Endothelial cell of umbilical vein (primary cell): Measurements from ENCODE around the gene XRN2. TPM values are rescaled to one million over a fixed set of nuclear protein-coding genes. Genes with fewer than 3 reads are reported as not detected.

Experiments
- BruUV-seq: library from RNA; stranded (reverse); fragments of 400-500 nt; replicated peaks from 2 replicates; lab custom pipeline; 2021; lab: Mats Ljungman, UMichigan
- CTCF ChIA-PET: fragments of 300-600, 350-600 bp; sonication (Branson Sonifier 250); formaldehyde crosslinking; loops from one replicate; lab custom pipeline; 2021; ENCODE audit warnings: antibody characterized with exemption, inconsistent platforms; lab: Charles Lee
- POLR2A ChIA-PET: fragments of 300-600, 350-600 bp; sonication (Branson Sonifier 250); formaldehyde crosslinking; loops from one replicate; lab custom pipeline; 2021; ENCODE audit warnings: antibody characterized with exemption, inconsistent platforms; lab: Charles Lee
- DNase-seq: peaks from one replicate; pipeline ENCODE4 v3.0.0-alpha.2; 2011; ENCODE audit warnings: low read depth, low spot score
- FAIRE-seq: peaks from 2 replicates; lab custom pipeline; 2011; peaks lifted over from hg19 to GRCh38; lab: Jason Lieb, UNC
- H2AFZ ChIP-seq: 2 replicates; pipeline ENCODE4 v1.6.0; 2012; ENCODE audit warnings: low read depth, low read length, control low read depth, inconsistent platforms
- H3K27ac ChIP-seq: 2 replicates; pipeline ENCODE4 v1.5.1; 2011; ENCODE audit warnings: low read depth, mild to moderate bottlenecking, control low read depth, low read length, moderate library complexity; ENCODE audit not compliant: insufficient read depth
- H3K27me3 ChIP-seq, 2 experiments: 2 replicates each; pipeline versions ENCODE4 v1.6.0 to v1.6.1; 2011; ENCODE audit warnings: low read length in 2 of 2, mixed read lengths in 1 of 2; ENCODE audit not compliant: control insufficient read depth in 2 of 2, insufficient read depth in 2 of 2
- H3K36me3 ChIP-seq, 2 experiments: 2 replicates in 1 of 2; 3 replicates in 1 of 2; pipeline ENCODE4 v1.5.1; 2011; ENCODE audit warnings: low read length in 2 of 2, mild to moderate bottlenecking in 1 of 2, moderate library complexity in 1 of 2; ENCODE audit not compliant: control insufficient read depth in 2 of 2, insufficient read depth in 2 of 2; ENCODE audit errors: extremely low read depth in 1 of 2
- H3K4me1 ChIP-seq: 3 replicates; pipeline ENCODE4 v1.5.1; 2011; ENCODE audit warnings: mild to moderate bottlenecking, low read length; ENCODE audit not compliant: control insufficient read depth, insufficient read depth; ENCODE audit errors: extremely low read depth
- H3K4me2 ChIP-seq: 2 replicates; pipeline ENCODE4 v1.6.1; 2011; ENCODE audit warnings: low read length, control low read depth, mixed read lengths; ENCODE audit not compliant: insufficient read depth
- H3K4me3 ChIP-seq, 3 experiments: fragments of 200-600 bp in 1 of 3; sonication (generic), shearing (Covaris generic) in 1 of 3; replicated peaks in 1 of 3; 2 replicates each; pipeline ENCODE4 v1.5.1; 2011 to 2016; ENCODE audit warnings: control low read depth in 3 of 3, low read length in 3 of 3, mild to moderate bottlenecking in 2 of 3, inconsistent platforms in 1 of 3, low read depth in 1 of 3, moderate library complexity in 1 of 3; ENCODE audit not compliant: insufficient read depth in 1 of 3
- H3K79me2 ChIP-seq: 2 replicates; pipeline ENCODE4 v1.6.0; 2012; ENCODE audit warnings: low read length, inconsistent platforms; ENCODE audit not compliant: control insufficient read depth, insufficient read depth
- H3K9ac ChIP-seq: replicated peaks from 2 replicates; pipeline ENCODE3; 2011; ENCODE audit warnings: low read length, control low read depth; ENCODE audit not compliant: insufficient read depth; ENCODE audit errors: extremely low read depth
- H3K9me1 ChIP-seq: replicated peaks from 3 replicates; pipeline ENCODE4 v1.6.0; 2011; ENCODE audit warnings: mild to moderate bottlenecking, low read length; ENCODE audit not compliant: control insufficient read depth, insufficient read depth; ENCODE audit errors: extremely low read depth
- H3K9me3 ChIP-seq: replicated peaks from 2 replicates; pipeline ENCODE4 v1.5.1; 2012; ENCODE audit warnings: low read length, inconsistent platforms; ENCODE audit not compliant: control insufficient read depth, insufficient read depth
- H4K20me1 ChIP-seq: replicated peaks from 2 replicates; pipeline ENCODE3; 2011; ENCODE audit warnings: mild to moderate bottlenecking, low read length; ENCODE audit not compliant: control insufficient read depth, insufficient read depth; ENCODE audit errors: extremely low read depth
- EZH2 ChIP-seq: IDR thresholded peaks from 2 replicates; pipeline ENCODE4 v1.6.1; 2012; ENCODE audit warnings: borderline replicate concordance, low read depth, mild to moderate bottlenecking, moderate library complexity, low read length, inconsistent platforms; ENCODE audit not compliant: severe bottlenecking
- FOS ChIP-seq: IDR thresholded peaks from 2 replicates; pipeline ENCODE4 v1.6.1; 2011; ENCODE audit warnings: mild to moderate bottlenecking, low read length, moderate library complexity, borderline replicate concordance; ENCODE audit not compliant: insufficient read depth
- GATA2 ChIP-seq: IDR thresholded peaks from 2 replicates; pipeline ENCODE4 v1.7.0; 2011; ENCODE audit warnings: low read depth, mild to moderate bottlenecking, moderate library complexity, mixed read lengths, low read length; ENCODE audit not compliant: insufficient read length, insufficient read depth
- JUN ChIP-seq: IDR thresholded peaks from 2 replicates; pipeline ENCODE4 v1.6.1; 2011; ENCODE audit warnings: borderline replicate concordance, low read depth; ENCODE audit not compliant: insufficient read length, insufficient read depth
- MYC ChIP-seq: IDR thresholded peaks from one replicate; pipeline ENCODE4 v1.6.1; 2011; ENCODE audit warnings: mild to moderate bottlenecking, low read depth, low read length
- POLR2A ChIP-seq: IDR thresholded peaks from 2 replicates; pipeline ENCODE4 v1.6.1; 2012; ENCODE audit warnings: low read depth, mild to moderate bottlenecking, control low read depth, low read length
- POLR2AphosphoS5 ChIP-seq: IDR thresholded peaks from 2 replicates; pipeline ENCODE4 v1.6.1; 2012; ENCODE audit warnings: low read depth, mild to moderate bottlenecking, control low read depth, low read length, moderate library complexity; ENCODE audit not compliant: insufficient read depth
- dilution Hi-C: fragments of 300-500 bp; cut with MboI; formaldehyde crosslinking; loops from one replicate; pipeline ENCODE4 v1.15.0; 2019; ENCODE audit warnings: low sequenced_read_pairs; ENCODE audit not compliant: extremely low pct_ligation_motif_present
- intact Hi-C: fragments of 100-400 bp; cut with micrococcal nuclease; formaldehyde crosslinking; loops from one replicate; pipeline ENCODE4 v1.10.0; 2022
- polyA plus RNA-seq, 4 experiments: library from polyadenylated mRNA; depleted of rRNA in 3 of 4; stranded (reverse) in 3 of 4; unstranded in 1 of 4; fragments of >200 nt; gene quantifications; 2 replicates each; pipeline versions ENCODE4 v1.2.1 to v1.2.3, GENCODE V29; 2011 to 2012; ENCODE audit warnings: missing spikeins in 1 of 4
- total RNA-seq: library from RNA; stranded (reverse); gene quantifications from 2 replicates; pipeline ENCODE4 v1.2.3, GENCODE V29; 2021
- TF ChIP-seq, protein P1 (sequence below): IDR thresholded peaks from 2 replicates; pipeline ENCODE4 v1.6.1; 2011; ENCODE audit not compliant: insufficient read depth, insufficient read length
- TF ChIP-seq, protein P2 (sequence below), 2 donors: IDR thresholded peaks; 1 replicate in 1 of 2; 2 replicates in 1 of 2; pipeline ENCODE4 v1.5.1; 2011; ENCODE audit warnings: low read length in 2 of 2, mild to moderate bottlenecking in 2 of 2, moderate library complexity in 2 of 2, control low read depth in 1 of 2, inconsistent platforms in 1 of 2, low read depth in 1 of 2; ENCODE audit not compliant: insufficient read depth in 1 of 2; ENCODE audit errors: extremely low read depth in 1 of 2

The XRN2 gene
- total and polyA plus RNA-seq, 2 donors (not counting 3 experiments of a cell fraction or from before 2014, with no cell fraction given) = 32.3 to 66.6 TPM

- no peak for DNase-seq
- ChIA-PET POLR2A (no interaction called here), CTCF (no interaction called here)
- TF ChIP-seq POLR2AphosphoS5 (no peak), JUN (no peak), GATA2 (no peak), EZH2 (no peak), MYC (no peak), POLR2A (no peak), FOS (no peak)
- TF ChIP-seq, protein P1, sequence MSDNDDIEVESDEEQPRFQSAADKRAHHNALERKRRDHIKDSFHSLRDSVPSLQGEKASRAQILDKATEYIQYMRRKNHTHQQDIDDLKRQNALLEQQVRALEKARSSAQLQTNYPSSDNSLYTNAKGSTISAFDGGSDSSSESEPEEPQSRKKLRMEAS = no peak
- TF ChIP-seq, protein P2, sequence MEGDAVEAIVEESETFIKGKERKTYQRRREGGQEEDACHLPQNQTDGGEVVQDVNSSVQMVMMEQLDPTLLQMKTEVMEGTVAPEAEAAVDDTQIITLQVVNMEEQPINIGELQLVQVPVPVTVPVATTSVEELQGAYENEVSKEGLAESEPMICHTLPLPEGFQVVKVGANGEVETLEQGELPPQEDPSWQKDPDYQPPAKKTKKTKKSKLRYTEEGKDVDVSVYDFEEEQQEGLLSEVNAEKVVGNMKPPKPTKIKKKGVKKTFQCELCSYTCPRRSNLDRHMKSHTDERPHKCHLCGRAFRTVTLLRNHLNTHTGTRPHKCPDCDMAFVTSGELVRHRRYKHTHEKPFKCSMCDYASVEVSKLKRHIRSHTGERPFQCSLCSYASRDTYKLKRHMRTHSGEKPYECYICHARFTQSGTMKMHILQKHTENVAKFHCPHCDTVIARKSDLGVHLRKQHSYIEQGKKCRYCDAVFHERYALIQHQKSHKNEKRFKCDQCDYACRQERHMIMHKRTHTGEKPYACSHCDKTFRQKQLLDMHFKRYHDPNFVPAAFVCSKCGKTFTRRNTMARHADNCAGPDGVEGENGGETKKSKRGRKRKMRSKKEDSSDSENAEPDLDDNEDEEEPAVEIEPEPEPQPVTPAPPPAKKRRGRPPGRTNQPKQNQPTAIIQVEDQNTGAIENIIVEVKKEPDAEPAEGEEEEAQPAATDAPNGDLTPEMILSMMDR (IDR thresholded peaks at IDR 0.05; ENCODE audit: extremely low read depth in 1 of 2, insufficient read depth in 1 of 2, low read depth in 1 of 2, low read length in 2 of 2) = no peak
- FAIRE-seq = no peak
- no peak overlapping the region for H3K4me2 ChIP-seq
- H2AFZ ChIP-seq = no peak overlapping the region
- BruUV-seq = no TSS peak
- H3K9me3 ChIP-seq = no peaks in the 10 kb centered on the region
- no peaks in the 10 kb centered on the region for H3K9me1 ChIP-seq
- H3K36me3 ChIP-seq = peaks cover 2 to 15% of the 10 kb centered on the region in 2 experiments
- peaks cover under 1% of the 10 kb centered on the region for H4K20me1 ChIP-seq
- peaks cover under 1% of the 10 kb centered on the region for H3K79me2 ChIP-seq
- no peak overlapping the region for H3K27ac ChIP-seq
- no peaks in the 10 kb centered on the region for H3K4me1 ChIP-seq
- H3K9ac ChIP-seq = no peak overlapping the region
- peaks cover 3% of the 10 kb centered on the region in 2 experiments for H3K27me3 ChIP-seq
- H3K4me3 ChIP-seq = no peak overlapping the region
- dilution Hi-C loops (no loop called here), intact Hi-C loops (no loop called here)
These were observed 83.0 kb downstream of the XRN2 start for GRCh38 chr20:21386111-21386510.
